UCSD-AML1 (cell line): ENCODE data around the gene JARID2.
A peak's percentile ranks its signal among the peaks of the same experiment; 100 is the strongest.

Source experiments
- DNase-seq: peaks from one replicate; lab custom pipeline; 2025; ENCODE audit not compliant: unreplicated experiment; lab: John Stamatoyannopoulos, UW

JARID2 gene

DNA sequence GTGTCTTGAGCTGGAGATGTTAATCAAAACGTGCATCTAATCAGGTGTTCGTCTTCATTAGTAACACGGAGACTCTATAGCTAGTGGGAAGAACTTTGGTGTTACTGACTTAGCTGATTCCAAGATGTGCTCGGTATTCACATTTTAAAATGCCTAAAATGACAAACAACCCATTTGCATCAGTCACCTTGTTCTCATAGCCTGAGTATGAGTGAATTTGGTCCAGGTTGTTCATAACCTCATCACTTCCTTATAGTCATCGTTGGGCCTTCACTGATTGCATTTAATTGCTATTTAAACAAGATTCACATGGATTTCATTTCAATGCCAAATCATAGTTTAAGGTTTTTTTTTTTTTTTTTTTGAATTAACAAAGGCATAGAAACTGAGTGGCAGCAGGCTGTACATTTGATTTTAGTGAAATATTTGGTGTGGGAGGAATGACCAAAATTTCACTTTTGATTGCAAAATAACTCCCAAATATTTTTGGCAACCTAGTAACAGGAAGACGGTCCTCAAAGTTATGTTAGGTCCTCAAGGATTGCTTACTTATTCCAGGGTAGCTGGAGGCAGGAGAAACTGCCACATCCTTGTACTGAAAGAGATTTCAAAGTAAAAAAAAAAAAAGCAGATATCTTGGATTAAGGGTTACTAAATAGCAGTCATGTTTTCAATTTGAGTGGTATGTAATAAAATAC is 104.7 kb downstream of the JARID2 start:
- DNase-seq, result no peak

DNA sequence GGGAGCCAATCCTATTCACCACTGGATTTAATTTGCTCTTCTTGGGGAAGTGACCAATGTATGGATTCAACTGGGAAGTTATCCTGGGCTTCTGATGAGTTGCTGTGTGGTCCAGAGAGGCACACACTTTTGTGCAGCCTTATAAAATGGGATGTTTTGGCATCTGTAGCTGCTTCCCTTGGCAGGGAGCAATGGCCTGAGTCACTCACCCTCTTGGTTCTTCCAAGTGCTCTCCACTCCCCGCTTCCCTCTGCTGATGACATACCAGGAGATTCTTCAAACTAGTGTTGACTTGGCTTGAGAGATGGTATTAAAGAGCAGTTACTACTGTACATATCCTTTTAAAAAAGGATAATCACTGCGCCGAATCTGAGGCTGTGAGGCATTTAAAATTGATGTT is 105.8 kb downstream of the JARID2 start:
- DNase-seq, result no peak

DNA sequence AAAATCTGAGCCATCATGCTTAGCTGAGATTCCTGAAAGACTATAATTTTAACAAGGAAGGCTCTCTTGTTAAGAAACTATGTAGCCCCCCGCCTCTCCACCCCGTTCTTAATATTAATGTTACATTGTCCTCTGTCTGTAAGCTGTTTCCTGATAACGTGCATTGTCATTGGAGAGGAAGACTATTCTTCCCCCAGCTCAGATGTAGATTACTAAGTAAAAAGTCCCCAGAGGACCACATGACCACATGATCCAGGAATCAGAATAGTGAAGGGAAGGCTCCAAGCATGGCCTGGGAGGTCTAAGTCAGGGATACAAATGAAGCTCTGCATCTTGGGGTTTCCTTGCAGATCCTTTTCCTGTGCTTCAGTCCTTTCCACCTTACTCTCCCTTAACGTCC is 106.4 kb downstream of the JARID2 start:
- DNase-seq, result no peak

DNA sequence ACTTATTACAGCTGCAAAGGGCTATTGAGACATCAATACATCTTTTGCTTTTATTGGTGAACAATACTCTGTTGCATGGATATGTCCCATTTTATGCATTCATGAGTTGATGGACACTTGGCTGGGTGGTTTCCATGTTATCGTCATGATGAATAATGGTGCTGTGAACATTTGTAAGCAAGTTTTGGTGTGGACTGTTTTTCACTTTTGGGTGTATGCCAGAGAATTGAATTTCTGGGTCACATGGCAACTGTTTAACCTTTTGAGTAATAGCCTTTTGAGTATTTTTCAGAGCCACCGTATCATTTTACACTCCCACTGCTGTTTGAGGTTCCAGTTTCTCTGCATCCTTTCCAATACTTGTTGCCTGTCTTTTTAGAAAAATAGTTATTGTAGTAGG is 107.0 kb downstream of the JARID2 start:
- DNase-seq, result no peak

DNA sequence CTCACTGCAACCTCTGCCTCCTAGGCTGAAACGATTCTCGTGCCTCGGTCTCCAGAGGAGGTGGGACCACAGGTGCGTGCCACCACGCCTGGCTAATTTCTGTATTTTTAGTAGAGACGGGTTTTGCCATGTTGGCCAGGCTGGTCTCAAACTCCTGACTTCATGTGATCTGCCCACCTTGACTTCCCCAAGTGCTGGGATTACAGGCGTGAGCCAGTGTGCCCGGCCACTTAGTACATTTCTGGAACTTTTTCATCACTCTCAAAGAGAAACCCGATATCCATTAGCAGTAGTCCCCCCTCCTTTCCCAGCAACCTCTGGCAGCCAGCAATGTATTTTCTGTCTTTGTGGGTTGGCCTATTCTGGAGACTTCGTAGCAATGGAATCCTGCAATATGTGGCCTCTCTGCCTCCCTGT is 109.8 kb downstream of the JARID2 start:
- DNase-seq, result no peak

DNA sequence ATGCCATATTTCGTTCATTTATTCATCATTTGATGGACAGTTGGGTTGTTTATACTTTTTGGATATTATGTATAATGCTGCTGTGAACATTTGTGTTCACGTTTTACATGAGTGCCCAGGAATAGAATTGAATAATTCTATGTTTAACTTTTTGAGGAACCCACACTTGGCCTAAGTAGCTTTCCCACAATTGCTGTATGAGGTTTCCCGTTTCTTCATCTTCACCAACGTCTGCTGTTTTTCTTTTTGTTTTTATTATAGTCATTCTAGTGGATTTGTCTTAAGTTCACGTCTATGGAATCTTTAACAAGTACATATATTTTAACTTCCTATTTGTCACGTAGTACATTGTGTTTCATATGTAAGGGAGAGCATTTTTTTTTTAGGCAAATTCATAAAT is 110.3 kb downstream of the JARID2 start:
- no peak for DNase-seq

DNA sequence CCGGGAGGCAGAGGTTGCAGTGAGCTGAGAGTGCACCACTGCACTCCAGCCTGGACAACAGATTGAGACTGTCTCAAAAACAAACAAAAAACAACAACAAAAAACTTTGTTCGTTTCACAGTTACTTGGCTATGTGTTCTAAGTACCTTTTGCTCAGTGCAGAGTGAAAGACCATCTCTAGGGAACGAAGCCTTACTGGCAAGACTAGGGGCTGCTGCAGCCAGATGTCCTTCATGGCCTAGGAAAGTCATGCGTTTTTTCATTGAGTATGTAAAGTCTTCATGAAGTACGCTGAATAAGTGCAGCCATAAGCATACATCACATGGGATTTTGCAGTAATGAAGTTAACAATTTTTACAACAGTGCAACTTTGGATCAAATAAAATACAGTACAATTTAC is 111.1 kb downstream of the JARID2 start:
- no peak for DNase-seq

DNA sequence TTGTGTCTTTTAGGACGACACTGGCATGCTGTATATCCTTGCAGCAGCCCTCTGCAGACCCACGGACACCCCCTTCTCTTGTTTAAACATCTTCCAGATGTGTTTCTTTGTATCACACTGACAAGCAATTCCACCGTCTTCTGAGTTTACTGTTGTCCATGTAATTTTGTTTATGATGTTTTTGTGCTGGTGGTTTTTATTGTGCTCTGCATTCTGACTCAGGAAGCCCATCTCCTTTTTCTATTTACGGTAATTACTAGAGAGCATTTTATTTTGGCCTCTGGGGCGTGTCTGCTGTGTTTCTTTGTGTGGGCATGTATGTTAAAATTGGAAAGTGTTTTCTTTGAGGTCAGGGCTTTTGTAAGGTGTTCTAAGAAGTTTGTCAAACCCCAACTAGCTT is 111.9 kb downstream of the JARID2 start:
- DNase-seq, result no peak

DNA sequence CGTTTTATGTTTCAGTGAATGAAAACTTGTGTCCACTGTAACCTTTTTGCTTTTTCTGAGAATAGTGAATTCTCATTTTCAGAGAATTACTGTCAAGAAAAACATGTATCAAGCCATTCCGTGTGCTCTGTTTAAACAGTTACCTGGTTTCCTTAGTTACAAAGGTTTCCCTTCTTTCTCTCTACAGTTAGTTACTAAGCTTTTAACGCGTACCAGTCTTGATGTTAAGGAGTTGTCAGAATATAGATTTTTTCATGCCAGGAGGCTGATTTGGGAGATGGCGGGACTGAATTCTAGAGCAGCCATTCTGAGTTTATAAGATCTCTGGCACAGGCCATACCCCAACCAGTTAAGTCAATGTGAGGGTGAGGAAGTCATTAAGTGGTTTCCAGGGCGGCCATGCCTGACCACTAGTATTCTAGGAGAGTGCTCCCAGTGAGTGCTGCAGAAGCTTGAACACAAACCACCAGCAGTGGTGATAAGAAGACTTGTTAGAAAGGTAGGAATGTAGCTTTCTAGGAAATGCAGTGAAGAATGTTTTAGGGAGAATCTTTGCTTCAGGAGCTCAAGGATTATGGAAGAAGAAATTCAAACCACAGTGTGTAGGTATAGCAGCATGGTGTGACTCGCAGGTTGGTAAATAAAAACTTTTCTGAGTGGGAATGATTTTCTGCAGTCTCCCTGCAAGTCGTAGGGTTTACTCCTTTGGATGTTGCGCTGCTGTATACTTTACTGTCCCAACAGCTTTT is 112.9 kb downstream of the JARID2 start:
- peak; percentile 31 for DNase-seq

DNA sequence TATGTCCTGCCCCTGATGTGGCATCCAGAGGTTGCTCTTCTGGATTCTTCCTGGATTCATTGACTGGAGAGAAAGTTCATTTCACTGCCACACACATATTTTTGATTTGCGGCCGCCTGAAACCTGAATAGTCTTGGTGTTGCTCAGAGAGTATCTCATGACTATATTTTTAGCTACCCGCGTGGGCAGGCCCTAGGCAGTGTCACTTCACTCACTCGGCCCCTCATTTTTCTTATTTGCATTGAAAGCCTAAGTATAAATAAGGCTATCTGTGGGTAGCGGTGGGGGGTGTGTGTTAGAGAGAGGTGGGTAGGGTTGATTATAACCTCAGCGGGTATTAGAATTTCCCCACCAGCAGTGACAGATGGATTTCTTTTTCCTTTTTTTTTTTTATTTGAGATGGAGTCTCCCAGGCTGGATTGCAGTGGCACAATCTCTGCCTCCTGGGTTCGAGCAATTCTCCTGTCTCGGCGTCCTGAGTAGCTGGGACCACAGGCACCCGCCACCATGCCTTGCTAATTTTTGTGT is 113.5 kb downstream of the JARID2 start:
- no peak for DNase-seq

DNA sequence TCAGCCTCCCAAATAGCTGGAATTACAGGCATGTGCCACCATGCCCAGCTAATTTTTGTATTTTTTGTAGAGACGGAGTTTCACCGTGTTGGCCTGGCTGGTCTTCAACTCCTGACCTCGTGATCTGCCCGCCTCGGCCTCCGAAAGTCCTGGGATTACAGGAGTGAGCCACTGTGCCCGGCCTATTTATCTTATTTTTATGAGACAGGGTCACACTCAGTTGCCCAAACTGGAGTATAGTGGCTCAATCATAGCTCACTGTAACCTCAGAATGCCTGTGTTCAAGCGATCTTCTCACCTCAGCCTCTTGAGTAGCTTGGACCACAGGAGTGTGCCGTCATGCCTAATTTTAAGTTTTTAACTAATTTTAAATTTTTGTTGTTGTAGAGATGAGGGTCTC is 114.4 kb downstream of the JARID2 start:
- DNase-seq, result no peak

DNA sequence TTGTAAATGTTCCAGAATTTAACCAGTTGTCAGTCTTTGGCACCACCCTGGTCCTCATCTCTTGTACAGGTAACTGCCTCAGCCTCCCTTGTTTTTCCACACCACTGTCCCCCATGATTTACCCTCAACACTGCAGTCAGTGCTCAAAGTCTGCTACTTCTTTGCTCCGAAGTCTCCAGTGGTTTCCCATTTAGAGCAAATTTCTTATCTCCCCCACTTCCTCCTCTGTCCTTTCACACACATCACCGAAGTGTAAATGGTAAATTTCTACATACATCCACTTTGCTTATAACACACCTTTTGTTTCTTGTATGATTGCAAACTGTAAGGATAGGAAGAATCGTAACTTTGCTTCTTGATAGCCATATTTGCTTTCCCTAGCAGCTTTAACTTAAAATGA is 115.3 kb downstream of the JARID2 start:
- no peak for DNase-seq

DNA sequence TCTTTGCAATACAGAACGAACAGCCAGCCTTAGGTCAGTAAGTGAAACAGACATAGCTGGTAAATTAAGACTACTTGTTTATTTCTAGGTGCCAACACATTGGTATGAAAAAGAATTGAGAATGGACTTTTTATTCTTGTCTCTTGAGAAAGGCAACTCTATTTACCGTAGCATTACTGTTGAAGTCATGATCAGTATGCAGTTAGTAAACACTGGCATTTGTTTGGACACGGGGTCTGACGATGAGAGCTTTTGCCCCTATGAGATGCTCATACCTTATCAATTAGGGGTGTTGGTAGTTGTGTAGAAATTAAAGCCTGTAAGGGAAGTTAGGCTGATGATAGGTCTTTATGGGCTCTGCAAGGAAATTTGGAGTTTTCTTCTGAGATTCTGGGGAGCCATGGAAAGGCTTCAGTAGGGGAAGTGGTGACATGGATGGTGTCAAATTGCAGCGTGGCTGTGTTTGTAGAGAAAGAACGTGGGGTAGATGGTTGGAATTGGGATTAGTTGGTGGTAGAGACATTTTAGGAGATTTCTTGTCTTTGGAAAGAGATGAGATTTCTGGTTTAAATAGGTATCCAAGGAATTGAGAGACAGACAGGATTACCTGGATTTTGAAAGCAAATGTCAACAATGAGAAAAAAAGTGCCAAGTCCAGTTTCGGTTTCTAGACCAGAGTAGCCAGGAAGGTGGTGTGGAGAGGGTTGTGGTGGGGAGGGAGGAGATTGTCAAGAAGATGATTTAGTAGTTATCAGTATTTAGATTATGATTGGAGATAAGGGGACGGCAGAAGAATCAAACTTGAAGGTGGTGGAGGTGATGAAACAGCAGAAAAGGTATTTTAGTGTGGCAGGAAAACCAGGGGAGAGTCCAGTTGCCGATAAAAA is 116.6 kb downstream of the JARID2 start:
- no peak for DNase-seq

DNA sequence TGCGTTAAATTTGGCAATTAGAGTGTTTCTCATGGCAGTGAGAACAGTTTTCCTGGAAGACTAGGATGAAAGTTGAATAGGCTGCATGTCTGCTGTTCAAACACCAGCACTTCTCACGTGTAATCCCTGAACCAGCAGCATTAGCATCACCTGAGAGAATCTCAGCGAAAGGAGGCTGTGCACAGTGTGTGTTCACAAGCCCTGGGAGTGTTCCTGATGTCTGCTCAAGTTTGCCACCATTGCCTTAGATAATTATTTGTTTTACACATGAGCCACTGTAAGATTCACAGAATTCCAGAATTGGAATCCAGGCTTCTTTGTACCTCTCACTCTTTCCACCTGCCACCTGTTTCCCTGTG is 117.3 kb downstream of the JARID2 start:
- no peak for DNase-seq

DNA sequence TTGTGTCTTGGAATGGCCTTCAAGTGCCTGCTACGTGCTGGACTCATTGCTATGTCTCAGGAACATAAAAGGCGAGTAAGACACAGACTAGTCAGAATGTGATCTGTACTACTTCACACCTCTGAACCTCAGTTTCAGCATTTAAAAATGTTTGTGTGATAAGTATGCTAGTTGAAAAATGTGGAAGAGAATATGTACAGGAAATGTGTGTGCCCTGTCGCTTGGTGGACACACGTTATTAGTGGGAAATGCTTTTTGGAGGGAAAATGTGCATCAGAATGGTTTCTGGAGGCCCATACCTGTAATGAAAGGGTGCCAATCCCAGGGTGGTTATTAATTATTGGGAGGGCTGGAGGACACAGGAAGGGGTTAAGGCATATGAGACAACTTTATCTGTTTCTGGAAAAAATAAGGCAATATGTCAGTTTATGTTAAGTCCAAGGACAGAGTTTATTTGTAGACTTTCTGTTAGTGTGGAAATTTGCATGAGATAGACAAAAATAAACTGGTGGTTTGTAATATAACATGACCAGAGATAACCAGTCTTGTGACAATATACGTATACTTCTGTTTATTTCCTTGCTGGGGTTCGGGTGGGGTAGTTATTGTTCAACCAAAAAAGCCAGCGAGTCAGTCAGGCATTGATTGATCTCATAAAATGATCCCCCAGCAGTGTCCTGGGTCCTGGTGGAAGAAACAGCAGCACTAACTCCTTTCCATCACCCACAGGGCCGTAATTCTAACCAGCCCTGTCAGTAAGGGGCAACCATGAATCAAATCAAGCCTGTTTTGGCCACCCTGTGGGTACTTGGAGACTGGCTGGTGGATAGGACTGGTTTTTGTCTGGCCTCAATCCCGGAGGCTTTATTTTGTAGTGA is 117.9 kb downstream of the JARID2 start:
- no peak for DNase-seq

DNA sequence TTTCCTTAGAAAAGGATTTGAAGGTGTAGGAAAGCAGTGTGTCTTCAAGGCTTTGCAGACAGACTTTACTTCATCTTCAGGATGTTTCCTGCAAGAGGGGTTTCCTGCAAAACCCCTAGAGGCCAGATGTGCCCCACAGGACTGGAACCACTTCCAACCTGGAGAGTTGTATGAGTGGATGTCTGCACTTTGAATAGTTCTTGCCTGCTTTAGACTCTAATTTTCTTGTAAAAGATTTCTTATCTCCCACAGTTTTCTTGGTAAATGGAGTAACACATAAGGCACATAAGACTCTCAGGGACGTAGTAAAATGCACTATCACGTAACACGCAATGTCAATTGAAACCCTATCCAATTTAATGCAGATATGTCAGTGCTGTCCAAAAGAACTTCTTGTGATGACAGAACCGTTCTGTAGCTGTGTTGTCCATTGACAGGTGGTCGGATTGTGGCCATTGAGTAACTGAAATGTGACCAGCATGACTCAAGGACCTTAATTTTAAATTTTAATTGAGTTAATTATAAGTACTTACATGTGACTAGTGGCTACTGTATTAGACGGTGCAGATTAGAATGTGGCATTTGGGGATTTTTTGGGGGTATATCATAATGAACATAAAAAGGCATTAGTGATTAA is 118.7 kb downstream of the JARID2 start:
- no peak for DNase-seq

DNA sequence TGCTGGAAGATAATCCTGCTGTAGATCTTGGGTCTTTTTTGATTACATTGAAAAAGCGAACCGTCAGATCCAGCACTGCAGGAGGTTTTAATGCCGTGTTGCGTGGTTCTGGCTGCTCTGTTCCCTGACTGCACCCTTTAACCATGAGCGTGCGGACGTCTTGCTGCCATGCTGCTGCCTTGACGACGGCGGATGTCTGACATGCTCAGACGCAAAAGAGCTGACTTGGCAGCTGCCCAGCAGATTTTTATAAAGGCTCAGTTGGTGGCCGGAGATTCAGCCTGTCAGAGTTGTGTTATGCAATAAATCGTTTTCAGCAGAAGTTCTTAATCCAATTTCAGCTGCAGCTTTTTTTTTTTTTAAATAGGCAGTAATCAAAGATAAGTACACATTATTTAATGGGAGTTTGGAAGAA is 119.4 kb downstream of the JARID2 start:
- DNase-seq, result peak; percentile 40

DNA sequence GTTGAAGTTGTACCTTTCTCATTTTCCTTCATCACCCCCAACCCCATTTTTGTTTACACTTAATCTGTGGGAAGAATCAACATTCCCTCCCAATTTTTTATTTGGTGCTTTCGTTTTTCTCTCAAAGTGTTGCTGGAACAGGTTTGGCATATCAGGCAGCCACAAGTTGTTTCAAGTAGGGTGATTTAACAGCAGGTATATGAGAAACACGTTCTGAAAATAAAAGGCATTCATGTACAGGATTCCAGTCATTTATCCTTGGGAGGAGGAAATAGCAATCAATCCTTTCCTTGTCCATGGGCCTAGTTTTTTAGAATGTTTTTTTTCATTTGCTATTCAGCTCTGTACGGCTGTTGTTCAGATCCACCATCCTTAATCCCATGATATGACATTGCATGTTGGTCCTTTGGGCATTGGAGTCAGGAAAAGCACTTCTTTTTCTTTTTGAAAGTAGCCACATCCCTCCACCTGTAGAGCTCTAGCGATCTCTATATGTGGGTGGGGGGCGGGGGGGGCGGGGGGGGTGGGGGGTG is 120.2 kb downstream of the JARID2 start:
- no peak for DNase-seq

DNA sequence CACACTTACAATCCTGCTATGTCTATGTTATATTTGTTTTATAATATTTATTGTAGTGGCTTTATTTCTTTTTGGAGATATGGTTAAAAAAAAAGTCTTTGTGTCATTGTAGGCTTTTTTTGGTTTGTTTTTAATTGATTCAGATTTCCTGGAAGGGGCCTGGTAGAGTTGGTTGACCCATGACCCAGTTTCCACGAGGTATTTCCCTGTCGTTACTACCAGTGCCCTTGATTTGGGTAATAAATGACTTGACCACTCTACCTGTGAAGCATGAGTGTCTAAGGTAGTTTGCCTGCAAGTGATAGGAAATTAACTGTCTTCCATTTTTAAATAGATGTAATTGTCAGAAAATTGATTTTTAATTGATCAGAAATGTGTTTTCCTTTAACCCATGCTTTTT is 121.0 kb downstream of the JARID2 start:
- DNase-seq, result no peak

DNA sequence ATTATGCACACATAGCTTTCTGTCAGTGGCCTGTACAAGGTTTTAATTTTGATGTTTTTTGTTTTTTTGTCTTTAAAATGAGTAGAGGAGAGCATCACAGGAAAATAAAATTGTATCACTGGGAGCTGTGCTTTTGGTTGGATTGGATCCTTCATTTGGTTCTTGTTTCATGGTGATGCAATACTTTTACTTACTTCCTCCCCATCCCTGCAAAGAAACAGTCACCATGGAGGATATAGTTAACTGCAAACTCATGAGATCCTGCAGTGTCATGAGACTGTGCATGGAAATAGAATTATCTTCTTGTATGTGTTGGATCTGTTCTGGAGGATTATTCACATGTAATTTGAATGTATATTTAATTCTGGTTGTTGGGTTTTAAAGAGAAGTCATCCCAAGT is 122.3 kb downstream of the JARID2 start:
- DNase-seq, result no peak
